SK-N-SH (cell line): Measurements from ENCODE around the gene NRGN. TPM values are rescaled to one million over a fixed set of nuclear protein-coding genes. Genes with fewer than 3 reads are reported as not detected.
A peak's percentile ranks its signal among the peaks of the same experiment; 100 is the strongest.

ENCODE experiments used
- CTCF ChIA-PET: fragments of 300-600, 350-600 bp; formaldehyde crosslinking; extraction: SDS; loops from one replicate; lab custom pipeline; 2021; lab: Yijun Ruan, JAX
- POLR2A ChIA-PET: fragments of 350-600 bp; sonication (Branson Sonifier 250); formaldehyde crosslinking; extraction: SDS; loops from one replicate; lab custom pipeline; 2020; ENCODE audit warnings: antibody characterized with exemption, inconsistent platforms; lab: Yijun Ruan, JAX
- DNase-seq: peaks from one replicate; pipeline ENCODE4 v3.0.0; 2012
- H2AFZ ChIP-seq: fragments of 200-600 bp; sonication (generic); 2 replicates; pipeline ENCODE4 v1.8.1; 2016; ENCODE audit warnings: antibody characterized with exemption, mild to moderate bottlenecking, low read depth
- H3F3A ChIP-seq: fragments of 200-600 bp; sonication (generic); replicated peaks from 2 replicates; pipeline ENCODE3; 2016; ENCODE audit warnings: antibody characterized with exemption, mild to moderate bottlenecking; ENCODE audit not compliant: insufficient read depth
- H3K27ac ChIP-seq, 2 experiments: fragments of 200-500 bp in 1 of 2; fragments of 200-600 bp in 1 of 2; sonication (Bioruptor generic) in 1 of 2; sonication (generic), shearing (Covaris generic) in 1 of 2; 2 replicates each; pipeline versions ENCODE4 v1.5.1 to v1.6.1; 2014 to 2016; ENCODE audit warnings: low read depth in 2 of 2, inconsistent platforms in 1 of 2, low read length in 1 of 2, mild to moderate bottlenecking in 1 of 2, mixed read lengths in 1 of 2
- H3K27me3 ChIP-seq: fragments of 200-600 bp; sonication (generic), shearing (Covaris generic); 2 replicates; pipeline ENCODE4 v1.6.1; 2016; ENCODE audit warnings: mixed run types; ENCODE audit not compliant: insufficient read depth
- H3K36me3 ChIP-seq, 2 experiments: fragments of 200-500 bp in 1 of 2; fragments of 200-600 bp in 1 of 2; sonication (Bioruptor generic) in 1 of 2; sonication (generic) in 1 of 2; replicated peaks in 1 of 2; 2 replicates each; pipeline versions ENCODE3 to v1.5.1; 2014 to 2016; ENCODE audit warnings: low read length in 1 of 2, mild to moderate bottlenecking in 1 of 2; ENCODE audit not compliant: insufficient read depth in 2 of 2, control insufficient read depth in 1 of 2
- H3K4me1 ChIP-seq, 2 experiments: fragments of 200-500 bp in 1 of 2; fragments of 200-600 bp in 1 of 2; sonication (Bioruptor generic) in 1 of 2; sonication (generic), shearing (Covaris generic) in 1 of 2; 2 replicates each; pipeline versions ENCODE4 v1.5.1 to v1.6.1; 2014 to 2016; ENCODE audit warnings: low read depth in 1 of 2, low read length in 1 of 2, mixed run types in 1 of 2; ENCODE audit not compliant: insufficient read depth in 2 of 2, control insufficient read depth in 1 of 2
- H3K4me2 ChIP-seq: fragments of 200-600 bp; sonication (generic), shearing (Covaris generic); 2 replicates; pipeline ENCODE4 v1.6.1; 2017; ENCODE audit warnings: mixed run types
- H3K4me3 ChIP-seq, 2 experiments: fragments of 200-500 bp in 1 of 2; fragments of 200-600 bp in 1 of 2; sonication (Bioruptor generic) in 1 of 2; sonication (generic), shearing (Covaris generic) in 1 of 2; 2 replicates each; pipeline versions ENCODE4 v1.5.1 to v1.8.1; 2014 to 2016; ENCODE audit warnings: low read depth in 2 of 2, inconsistent platforms in 1 of 2, low read length in 1 of 2, mild to moderate bottlenecking in 1 of 2, mixed read lengths in 1 of 2, moderate library complexity in 1 of 2
- H3K79me2 ChIP-seq: fragments of 200-600 bp; sonication (generic); 2 replicates; pipeline ENCODE4 v1.8.1; 2017; ENCODE audit warnings: mild to moderate bottlenecking; ENCODE audit not compliant: insufficient read depth
- H3K9ac ChIP-seq: fragments of 200-600 bp; sonication (generic); 2 replicates; pipeline ENCODE4 v1.6.1; 2017; ENCODE audit warnings: mixed run types
- H3K9me2 ChIP-seq: fragments of 200-600 bp; sonication (generic); 2 replicates; pipeline ENCODE4 v1.6.1; 2017; ENCODE audit warnings: mixed run types
- H3K9me3 ChIP-seq: fragments of 200-600 bp; sonication (generic); 2 replicates; pipeline ENCODE4 v1.6.1; 2017; ENCODE audit warnings: mixed run types, mild to moderate bottlenecking, moderate library complexity
- H4K20me1 ChIP-seq: fragments of 200-600 bp; sonication (generic); 2 replicates; pipeline ENCODE4 v1.6.1; 2017; ENCODE audit warnings: mild to moderate bottlenecking, mixed run types; ENCODE audit not compliant: insufficient read depth
- CTCF ChIP-seq: fragments of 200-600 bp; sonication (generic); IDR thresholded peaks from 2 replicates; pipeline ENCODE4 v1.6.1; 2017; ENCODE audit warnings: antibody characterized with exemption, mild to moderate bottlenecking, moderate library complexity
- ELF1 ChIP-seq: IDR thresholded peaks from 2 replicates; pipeline ENCODE4 v1.4.0; 2012
- EP300 ChIP-seq, 2 experiments: IDR thresholded peaks; 2 replicates each; pipeline versions ENCODE4 v1.4.0 to v1.6.1; 2012; ENCODE audit warnings: borderline replicate concordance in 1 of 2, low read depth in 1 of 2, low read length in 1 of 2
- EZH2phosphoT487 ChIP-seq: fragments of 200-600 bp; sonication (generic); IDR thresholded peaks from 2 replicates; pipeline ENCODE4 v1.6.1; 2017; ENCODE audit warnings: low read depth, mixed run types, mild to moderate bottlenecking, antibody characterized with exemption, moderate library complexity, borderline replicate concordance
- JUND ChIP-seq: IDR thresholded peaks from 2 replicates; pipeline ENCODE4 v1.4.0; 2012
- MAX ChIP-seq: IDR thresholded peaks from 2 replicates; pipeline ENCODE4 v1.4.0; 2012; ENCODE audit warnings: low read depth
- MXI1 ChIP-seq: IDR thresholded peaks from 2 replicates; pipeline ENCODE4 v1.6.1; 2012; ENCODE audit warnings: mild to moderate bottlenecking, low read depth, low read length, improper control_type of control experiment
- NRF1 ChIP-seq: IDR thresholded peaks from 2 replicates; pipeline ENCODE4 v1.6.1; 2012; ENCODE audit warnings: low read depth, mild to moderate bottlenecking, low read length
- PBX3 ChIP-seq: IDR thresholded peaks from 2 replicates; pipeline ENCODE4; 2012
- POLR2AphosphoS5 ChIP-seq: IDR thresholded peaks from 2 replicates; pipeline ENCODE4 v1.6.1; 2012; ENCODE audit warnings: low read depth, low read length
- RCOR1 ChIP-seq: fragments of 150-350 bp; IDR thresholded peaks from 2 replicates; pipeline ENCODE4 v1.6.1; 2017; ENCODE audit warnings: antibody characterized with exemption, low read length
- RXRA ChIP-seq: IDR thresholded peaks from 2 replicates; pipeline ENCODE4 v1.4.0; 2012; ENCODE audit warnings: low read depth, mild to moderate bottlenecking, borderline replicate concordance
- TCF12 ChIP-seq: IDR thresholded peaks from 2 replicates; pipeline ENCODE4 v1.4.0; 2012
- USF1 ChIP-seq: IDR thresholded peaks from 2 replicates; pipeline ENCODE4 v1.4.0; 2012; ENCODE audit warnings: low read depth, borderline replicate concordance
- USF2 ChIP-seq: fragments of 150-350 bp; IDR thresholded peaks from 2 replicates; pipeline ENCODE4 v1.6.1; 2017; ENCODE audit warnings: antibody characterized with exemption, low read length, low read depth, borderline replicate concordance
- YY1 ChIP-seq: IDR thresholded peaks from 2 replicates; pipeline ENCODE4 v1.4.0; 2012; ENCODE audit warnings: low read depth, mild to moderate bottlenecking
- WGBS: methylation state at CpG from one replicate; pipeline ENCODE4 v1.1.6; 2017; ENCODE audit warnings: low lambda C conversion rate; 5-methylcytosine and 5-hydroxymethylcytosine counted together
- polyA plus RNA-seq, 3 experiments: library from polyadenylated mRNA; depleted of rRNA; stranded (reverse); fragments of >200 nt; gene quantifications; 2 replicates each; pipeline ENCODE4 v1.2.3, GENCODE V29; 2012

The NRGN gene
- polyA plus RNA-seq, 1 of the 3 experiments (the other 2 are of a cell fraction), result 6.8 TPM

- 51% methylated on average over 3 of the region's 3 CpGs for WGBS
These were observed 27.4 kb upstream of the NRGN start for GRCh38 chr11:124712392-124712791.

GRCh38 chr11:124716591-124716990, 23.2 kb upstream of the NRGN start:
- no peak for DNase-seq
- Histone ChIP-seq H3K9ac (no peak overlapping the region), H4K20me1 (no peaks in the 10 kb centered on the region), H3F3A (no peaks in the 10 kb centered on the region), H3K27me3 (no peaks in the 10 kb centered on the region), H3K36me3 (no peaks in the 10 kb centered on the region), H3K27ac (no peak overlapping the region), H3K4me3 (no peak overlapping the region), H2AFZ (no peak overlapping the region), H3K9me3 (no peaks in the 10 kb centered on the region), H3K4me2 (peak overlapping the region; percentile 7; the same call in 1 of the 2 replicates), H3K79me2 (no peaks in the 10 kb centered on the region), H3K4me1 (peaks cover 11% of the 10 kb centered on the region in 2 experiments; a peak in 2 of 4 replicates), H3K9me2 (no peaks in the 10 kb centered on the region)
- TF ChIP-seq JUND (no peak; the same call in 1 of the 2 replicates), RCOR1 (no peak), USF2 (no peak), NRF1 (no peak), PBX3 (no peak), TCF12 (peak; percentile 47; the same call in 1 of the 2 replicates), POLR2AphosphoS5 (no peak), EZH2phosphoT487 (no peak)
- WGBS, result 73% methylated on average over 3 of the region's 3 CpGs
- CTCF ChIA-PET, result interaction anchor here (1.2 to 1.7 kb wide), 3 partner anchors 23 to 47 kb away, joined by 3 to 8 read pairs (median 5); no protein-coding TSS in a partner anchor
- POLR2A ChIA-PET, result no interaction called here

More at GRCh38 chr11:124712392-124712791, 27.4 kb upstream of the NRGN start:
- H3K27ac ChIP-seq, result no peak overlapping the region
- no peak for DNase-seq
- no peaks in the 10 kb centered on the region for H4K20me1 ChIP-seq
- TF ChIP-seq NRF1, result no peak
- TF ChIP-seq YY1, result no peak
- no peak for TF ChIP-seq USF1
- TF ChIP-seq RXRA, result no peak
- no peak for TF ChIP-seq MAX
- TF ChIP-seq CTCF, result no peak
- no peak for TF ChIP-seq EP300 (IDR thresholded peaks at IDR 0.05; ENCODE audit: borderline replicate concordance in 1 of 2, low read depth in 1 of 2, low read length in 1 of 2)
- no peak for TF ChIP-seq ELF1
- TF ChIP-seq MXI1, result no peak
- peaks cover 0 to 9% of the 10 kb centered on the region in 2 experiments; a peak in 1 of 4 replicates for H3K4me1 ChIP-seq
- H3K9ac ChIP-seq, result no peak overlapping the region
- no peaks in the 10 kb centered on the region for H3K36me3 ChIP-seq
- no peaks in the 10 kb centered on the region for H3K9me3 ChIP-seq
- H3F3A ChIP-seq, result no peaks in the 10 kb centered on the region
- H3K4me3 ChIP-seq, result no peak overlapping the region
- H3K27me3 ChIP-seq, result no peaks in the 10 kb centered on the region
- POLR2A ChIA-PET, result no interaction called here
- no peaks in the 10 kb centered on the region for H3K9me2 ChIP-seq
- CTCF ChIA-PET, result no interaction called here
- no peak overlapping the region for H2AFZ ChIP-seq
- H3K4me2 ChIP-seq, result no peak overlapping the region
- no peaks in the 10 kb centered on the region for H3K79me2 ChIP-seq
